ENCODE measurements around the gene GRIK1. TPM values are rescaled to one million over a fixed set of nuclear protein-coding genes. Genes with fewer than 3 reads are reported as not detected.

Gene GRIK1
- total and polyA plus RNA-seq, 2 experiments from 2014 or later, result not detected

GRCh38 chr21:29677326-29677725 is 262.5 kb downstream of the GRIK1 start:
- no peaks in the 10 kb centered on the region for H3K79me2 ChIP-seq (ENCODE audit: insufficient read depth)
- no peak for DNase-seq
- H3K4me2 ChIP-seq (ENCODE audit: unreplicated experiment), result no peak overlapping the region
- TF ChIP-seq EZH2phosphoT487 (IDR thresholded peaks at IDR 0.05; ENCODE audit: insufficient read depth, low read depth), result no peak
- TF ChIP-seq EZH2 (IDR thresholded peaks at IDR 0.05; ENCODE audit: insufficient read depth, poor library complexity, severe bottlenecking), result no peak
- no peaks in the 10 kb centered on the region for H3K9me2 ChIP-seq (ENCODE audit: insufficient read depth)
- H3K27me3 ChIP-seq (replicated peaks; ENCODE audit: insufficient read depth), result peaks cover 12% of the 10 kb centered on the region; the same call in 1 of the 2 replicates
- H3F3A ChIP-seq (ENCODE audit: insufficient read depth), result no peaks in the 10 kb centered on the region
- in situ Hi-C loops (cut with MboI), result no loop called here
- no peak overlapping the region for H3K4me3 ChIP-seq
- H3K36me3 ChIP-seq (ENCODE audit: low read depth), result no peaks in the 10 kb centered on the region
- 89 to 92% methylated on average over 4 of the region's 4 CpGs for WGBS, 2 experiments (ENCODE audit: low coverage in 1 of 2, low lambda C conversion rate in 2 of 2, missing lambda C conversion rate in 2 of 2)
- no peak overlapping the region for H3K27ac ChIP-seq
- H2AFZ ChIP-seq, result no peak overlapping the region
- H3K9ac ChIP-seq, result no peak overlapping the region
- H3K9me3 ChIP-seq (ENCODE audit: low read depth), result no peaks in the 10 kb centered on the region
- 0 out of 2 replicates have a peak, but pooled peaks cover 3% of the 10 kb centered on the region for H3K4me1 ChIP-seq (ENCODE audit: insufficient read depth)
- H4K20me1 ChIP-seq (ENCODE audit: insufficient read depth), result no peaks in the 10 kb centered on the region

- Histone ChIP-seq H3K27ac (no peak overlapping the region), H3K4me2 (ENCODE audit: unreplicated experiment) (no peak overlapping the region), H3K36me3 (ENCODE audit: low read depth) (no peaks in the 10 kb centered on the region), H3K4me3 (no peak overlapping the region), H3F3A (ENCODE audit: insufficient read depth) (no peaks in the 10 kb centered on the region), H3K4me1 (ENCODE audit: insufficient read depth) (0 out of 2 replicates have a peak, but pooled peaks cover 3% of the 10 kb centered on the region), H3K27me3 (replicated peaks; ENCODE audit: insufficient read depth) (peaks cover 13% of the 10 kb centered on the region; the same call in 1 of the 2 replicates), H3K9me3 (ENCODE audit: low read depth) (no peaks in the 10 kb centered on the region), H3K9me2 (ENCODE audit: insufficient read depth) (no peaks in the 10 kb centered on the region), H3K79me2 (ENCODE audit: insufficient read depth) (no peaks in the 10 kb centered on the region), H2AFZ (no peak overlapping the region), H4K20me1 (ENCODE audit: insufficient read depth) (no peaks in the 10 kb centered on the region), H3K9ac (no peak overlapping the region)
- TF ChIP-seq EZH2 (IDR thresholded peaks at IDR 0.05; ENCODE audit: insufficient read depth, poor library complexity, severe bottlenecking) (no peak), EZH2phosphoT487 (IDR thresholded peaks at IDR 0.05; ENCODE audit: insufficient read depth, low read depth) (no peak)
- no peak for DNase-seq
- WGBS, 2 experiments (ENCODE audit: low coverage in 1 of 2, low lambda C conversion rate in 2 of 2, missing lambda C conversion rate in 2 of 2), result 36 to 49% methylated on average over 4 of the region's 4 CpGs
- in situ Hi-C loops (cut with MboI), result no loop called here
These were observed 263.4 kb downstream of the GRIK1 start for GRCh38 chr21:29676395-29676794.

GRCh38 chr21:29675451-29675850 is 264.3 kb downstream of the GRIK1 start:
- H3K4me2 ChIP-seq (ENCODE audit: unreplicated experiment), result no peak overlapping the region
- no peaks in the 10 kb centered on the region for H3K36me3 ChIP-seq (ENCODE audit: low read depth)
- DNase-seq, result no peak
- WGBS, 2 experiments (ENCODE audit: low coverage in 1 of 2, low lambda C conversion rate in 2 of 2, missing lambda C conversion rate in 2 of 2), result 55 to 76% methylated on average over 1 of the region's 1 CpG
- no peaks in the 10 kb centered on the region for H3K79me2 ChIP-seq (ENCODE audit: insufficient read depth)
- TF ChIP-seq EZH2 (IDR thresholded peaks at IDR 0.05; ENCODE audit: insufficient read depth, poor library complexity, severe bottlenecking) (no peak), EZH2phosphoT487 (IDR thresholded peaks at IDR 0.05; ENCODE audit: insufficient read depth, low read depth) (no peak)
- in situ Hi-C loops (cut with MboI), result no loop called here
- peaks cover 13% of the 10 kb centered on the region; the same call in 1 of the 2 replicates for H3K27me3 ChIP-seq (replicated peaks; ENCODE audit: insufficient read depth)
- no peak overlapping the region for H2AFZ ChIP-seq
- no peak overlapping the region for H3K9ac ChIP-seq
- H3F3A ChIP-seq (ENCODE audit: insufficient read depth), result no peaks in the 10 kb centered on the region
- no peak overlapping the region for H3K4me3 ChIP-seq
- H3K27ac ChIP-seq, result no peak overlapping the region
- H3K4me1 ChIP-seq (ENCODE audit: insufficient read depth), result 0 out of 2 replicates have a peak, but pooled peaks cover 3% of the 10 kb centered on the region
- H3K9me2 ChIP-seq (ENCODE audit: insufficient read depth), result no peaks in the 10 kb centered on the region
- H3K9me3 ChIP-seq (ENCODE audit: low read depth), result no peaks in the 10 kb centered on the region
- H4K20me1 ChIP-seq (ENCODE audit: insufficient read depth), result no peaks in the 10 kb centered on the region

GRCh38 chr21:29674343-29674742 is 265.5 kb downstream of the GRIK1 start:
- no peaks in the 10 kb centered on the region for H3F3A ChIP-seq (ENCODE audit: insufficient read depth)
- DNase-seq, result no peak
- 45 to 49% methylated on average over 3 of the region's 3 CpGs for WGBS, 2 experiments (ENCODE audit: low coverage in 1 of 2, low lambda C conversion rate in 2 of 2, missing lambda C conversion rate in 2 of 2)

More at GRCh38 chr21:29674343-29674742, 265.5 kb downstream of the GRIK1 start:
- H3K36me3 ChIP-seq (ENCODE audit: low read depth), result no peaks in the 10 kb centered on the region
- H3K9me3 ChIP-seq (ENCODE audit: low read depth), result no peaks in the 10 kb centered on the region
- no peak for TF ChIP-seq EZH2 (IDR thresholded peaks at IDR 0.05; ENCODE audit: insufficient read depth, poor library complexity, severe bottlenecking)
- no peak for TF ChIP-seq EZH2phosphoT487 (IDR thresholded peaks at IDR 0.05; ENCODE audit: insufficient read depth, low read depth)
- H3K27ac ChIP-seq, result no peak overlapping the region
- no peak overlapping the region for H2AFZ ChIP-seq
- H3K79me2 ChIP-seq (ENCODE audit: insufficient read depth), result no peaks in the 10 kb centered on the region
- H4K20me1 ChIP-seq (ENCODE audit: insufficient read depth), result no peaks in the 10 kb centered on the region
- no peak overlapping the region for H3K4me3 ChIP-seq
- 0 out of 2 replicates have a peak, but pooled peaks cover 3% of the 10 kb centered on the region for H3K4me1 ChIP-seq (ENCODE audit: insufficient read depth)
- no peak overlapping the region for H3K9ac ChIP-seq
- peaks cover 13% of the 10 kb centered on the region; the same call in 1 of the 2 replicates for H3K27me3 ChIP-seq (replicated peaks; ENCODE audit: insufficient read depth)
- no peak overlapping the region for H3K4me2 ChIP-seq (ENCODE audit: unreplicated experiment)
- in situ Hi-C loops (cut with MboI), result no loop called here
- no peaks in the 10 kb centered on the region for H3K9me2 ChIP-seq (ENCODE audit: insufficient read depth)
